GM23338 (cell line): ENCODE measurements around the gene LY86. TPM values are rescaled to one million over a fixed set of nuclear protein-coding genes. Genes with fewer than 3 reads are reported as not detected.

Source experiments
- ATAC-seq: fragments of 200-7000 bp; cut with Tn5 transposase; 3 replicates; pipeline ENCODE4 v1.9.1; 2020
- DNase-seq: peaks from one replicate; pipeline ENCODE4 v3.0.0-alpha.2; 2015; ENCODE audit warnings: low spot score
- H2AFZ ChIP-seq: fragments of 200-600 bp; sonication (generic); 2 replicates; pipeline ENCODE4 v1.8.0; 2016; ENCODE audit warnings: antibody characterized with exemption, mild to moderate bottlenecking, moderate library complexity
- H3F3A ChIP-seq: fragments of 200-600 bp; sonication (generic); replicated peaks from 2 replicates; pipeline ENCODE4 v1.8.0; 2017; ENCODE audit warnings: antibody characterized with exemption, mixed run types, low read depth
- H3K27ac ChIP-seq: fragments of 200-600 bp; sonication (generic); 2 replicates; pipeline ENCODE4 v1.6.1; 2016; ENCODE audit warnings: low read depth
- H3K27me3 ChIP-seq: fragments of 200-600 bp; sonication (generic); 2 replicates; pipeline ENCODE4 v1.8.0; 2016; ENCODE audit warnings: mild to moderate bottlenecking, mixed run types, moderate library complexity; ENCODE audit not compliant: insufficient read depth
- H3K36me3 ChIP-seq: fragments of 200-600 bp; sonication (generic); 2 replicates; pipeline ENCODE4 v1.8.0; 2016; ENCODE audit warnings: mild to moderate bottlenecking; ENCODE audit not compliant: insufficient read depth
- H3K4me1 ChIP-seq: fragments of 200-600 bp; sonication (generic); 2 replicates; pipeline ENCODE4 v1.8.0; 2016; ENCODE audit warnings: mild to moderate bottlenecking, moderate library complexity; ENCODE audit not compliant: insufficient read depth
- H3K4me2 ChIP-seq: fragments of 200-600 bp; sonication (generic); 2 replicates; pipeline ENCODE4 v1.7.1; 2017; ENCODE audit warnings: mixed run types
- H3K4me3 ChIP-seq: fragments of 200-600 bp; sonication (generic); 2 replicates; pipeline ENCODE4 v1.6.1; 2016; ENCODE audit warnings: mixed run types
- H3K79me2 ChIP-seq: fragments of 200-600 bp; sonication (generic); replicated peaks from 2 replicates; pipeline ENCODE4 v1.8.0; 2017; ENCODE audit warnings: mild to moderate bottlenecking; ENCODE audit not compliant: insufficient read depth
- H3K9me2 ChIP-seq: fragments of 200-600 bp; sonication (generic); 2 replicates; pipeline ENCODE4 v1.8.0; 2017; ENCODE audit not compliant: insufficient read depth
- H4K20me1 ChIP-seq: fragments of 200-600 bp; sonication (generic); replicated peaks from 2 replicates; pipeline ENCODE4 v1.8.0; 2017; ENCODE audit warnings: mild to moderate bottlenecking; ENCODE audit not compliant: insufficient read depth
- H3K27ac Mint-ChIP-seq: 2 replicates; pipeline ENCODE4 v1.8.0; 2020; ENCODE audit warnings: inconsistent platforms, mild to moderate bottlenecking, moderate library complexity, mixed read lengths
- H3K27me3 Mint-ChIP-seq: 3 replicates; pipeline ENCODE4 v1.8.0; 2022; ENCODE audit warnings: low read depth, mild to moderate bottlenecking, moderate library complexity, mixed read lengths, inconsistent platforms; ENCODE audit not compliant: insufficient read depth, poor library complexity
- H3K36me3 Mint-ChIP-seq: 3 replicates; pipeline ENCODE4 v1.8.0; 2021; ENCODE audit warnings: low read depth, mild to moderate bottlenecking, inconsistent platforms, moderate library complexity, mixed read lengths
- H3K4me1 Mint-ChIP-seq: 3 replicates; pipeline ENCODE4 v1.8.0; 2020; ENCODE audit warnings: mild to moderate bottlenecking, inconsistent platforms, mixed read lengths
- H3K4me3 Mint-ChIP-seq: 3 replicates; pipeline ENCODE4 v1.8.0; 2021; ENCODE audit warnings: moderate library complexity, mild to moderate bottlenecking, inconsistent platforms, mixed read lengths
- H3K9me3 Mint-ChIP-seq: 3 replicates; pipeline ENCODE4 v1.8.0; 2020; ENCODE audit warnings: moderate library complexity, mild to moderate bottlenecking, inconsistent platforms, mixed read lengths
- CREB1 ChIP-seq: fragments of 250-450 bp; sonication (Bioruptor Pico); IDR thresholded peaks from 2 replicates; pipeline ENCODE4 v1.5.0; 2020; ENCODE audit warnings: low read depth, mild to moderate bottlenecking, moderate library complexity
- CTCF ChIP-seq, 2 experiments: fragments of 200-600 bp in 1 of 2; sonication (generic) in 1 of 2; conservative IDR thresholded peaks; 2 replicates each; pipeline versions ENCODE4 v1.5.1 to v1.6.1; 2016 to 2017; ENCODE audit warnings: antibody characterized with exemption in 2 of 2, low read depth in 2 of 2, mild to moderate bottlenecking in 2 of 2, moderate library complexity in 1 of 2
- ETS1 ChIP-seq: IDR thresholded peaks from 2 replicates; pipeline ENCODE4 v1.6.1; 2016; ENCODE audit warnings: antibody characterized with exemption
- EZH2 ChIP-seq: fragments of 200-600 bp; sonication (generic); IDR thresholded peaks from one replicate; pipeline ENCODE4 v1.8.0; 2017; ENCODE audit warnings: antibody characterized with exemption, mild to moderate bottlenecking, low read depth; ENCODE audit not compliant: unreplicated experiment
- EZH2phosphoT487 ChIP-seq: fragments of 200-600 bp; sonication (generic); IDR thresholded peaks from one replicate; pipeline ENCODE4 v1.8.1; 2018; ENCODE audit warnings: antibody characterized with exemption; ENCODE audit not compliant: unreplicated experiment
- JUNB ChIP-seq: IDR thresholded peaks from one replicate; pipeline ENCODE4 v1.6.1; 2016; ENCODE audit warnings: antibody characterized with exemption; ENCODE audit not compliant: unreplicated experiment
- NANOG ChIP-seq: IDR thresholded peaks from 2 replicates; pipeline ENCODE4 v1.6.1; 2016; ENCODE audit warnings: antibody characterized with exemption, borderline replicate concordance
- POLR2AphosphoS5 ChIP-seq: IDR thresholded peaks from 2 replicates; pipeline ENCODE4 v1.6.1; 2016; ENCODE audit warnings: antibody characterized with exemption, low read depth
- REST ChIP-seq: IDR thresholded peaks from one replicate; pipeline ENCODE4 v1.6.1; 2018; ENCODE audit warnings: antibody characterized with exemption; ENCODE audit not compliant: unreplicated experiment
- STAT1 ChIP-seq: IDR thresholded peaks from one replicate; pipeline ENCODE4 v1.6.1; 2016; ENCODE audit warnings: antibody characterized with exemption; ENCODE audit not compliant: unreplicated experiment
- ZNF114 ChIP-seq: fragments of 250-450 bp; sonication (Bioruptor Pico); IDR thresholded peaks from 2 replicates; pipeline ENCODE4 v1.5.0; 2020; ENCODE audit warnings: mild to moderate bottlenecking, moderate library complexity
- ZNF331 ChIP-seq: fragments of 250-450 bp; sonication (Bioruptor Pico); IDR thresholded peaks from 2 replicates; pipeline ENCODE4 v1.5.0; 2020; ENCODE audit warnings: low read depth, mild to moderate bottlenecking, moderate library complexity
- polyA plus RNA-seq: library from polyadenylated mRNA; unstranded; fragments of >200 nt; fragmentation: Nextera tagmentation; extraction: Ambion mirVana; gene quantifications from 2 replicates; pipeline ENCODE4 v1.2.1, GENCODE V29; 2016
- total RNA-seq: library from RNA; depleted of rRNA; stranded (reverse); fragments of >200 nt; shearing (Covaris generic); gene quantifications from 2 replicates; pipeline ENCODE4 v1.2.3, GENCODE V29; 2014
- TF ChIP-seq, protein P1 (sequence below): fragments of 250-450 bp; sonication (Bioruptor Pico); IDR thresholded peaks from 2 replicates; pipeline ENCODE4 v1.5.0; 2020; ENCODE audit warnings: mild to moderate bottlenecking, moderate library complexity

Gene LY86
- total and polyA plus RNA-seq, 2 experiments from 2014 or later, result 0.29 TPM; not detected in 1

- H3K36me3 ChIP-seq, result no peaks in the 10 kb centered on the region
- Mint-ChIP-seq H3K9me3 (peaks cover 4% of the 10 kb centered on the region; the same call in 2 of the 3 replicates), H3K27me3 (peaks cover 4% of the 10 kb centered on the region), H3K4me3 (no peak overlapping the region), H3K36me3 (no peaks in the 10 kb centered on the region), H3K4me1 (peaks cover 4% of the 10 kb centered on the region), H3K27ac (no peak overlapping the region)
- no peak overlapping the region for H2AFZ ChIP-seq
- no peak for TF ChIP-seq EZH2
- no peak for TF ChIP-seq POLR2AphosphoS5
- TF ChIP-seq JUNB, result no peak
- TF ChIP-seq ZNF331, result no peak
- no peak for TF ChIP-seq STAT1
- no peak for TF ChIP-seq CTCF (conservative IDR thresholded peaks at IDR 0.05; ENCODE audit: low read depth in 2 of 2)
- no peak for TF ChIP-seq ZNF114 (CRISPR knock-in tag)
- TF ChIP-seq, protein P1, sequence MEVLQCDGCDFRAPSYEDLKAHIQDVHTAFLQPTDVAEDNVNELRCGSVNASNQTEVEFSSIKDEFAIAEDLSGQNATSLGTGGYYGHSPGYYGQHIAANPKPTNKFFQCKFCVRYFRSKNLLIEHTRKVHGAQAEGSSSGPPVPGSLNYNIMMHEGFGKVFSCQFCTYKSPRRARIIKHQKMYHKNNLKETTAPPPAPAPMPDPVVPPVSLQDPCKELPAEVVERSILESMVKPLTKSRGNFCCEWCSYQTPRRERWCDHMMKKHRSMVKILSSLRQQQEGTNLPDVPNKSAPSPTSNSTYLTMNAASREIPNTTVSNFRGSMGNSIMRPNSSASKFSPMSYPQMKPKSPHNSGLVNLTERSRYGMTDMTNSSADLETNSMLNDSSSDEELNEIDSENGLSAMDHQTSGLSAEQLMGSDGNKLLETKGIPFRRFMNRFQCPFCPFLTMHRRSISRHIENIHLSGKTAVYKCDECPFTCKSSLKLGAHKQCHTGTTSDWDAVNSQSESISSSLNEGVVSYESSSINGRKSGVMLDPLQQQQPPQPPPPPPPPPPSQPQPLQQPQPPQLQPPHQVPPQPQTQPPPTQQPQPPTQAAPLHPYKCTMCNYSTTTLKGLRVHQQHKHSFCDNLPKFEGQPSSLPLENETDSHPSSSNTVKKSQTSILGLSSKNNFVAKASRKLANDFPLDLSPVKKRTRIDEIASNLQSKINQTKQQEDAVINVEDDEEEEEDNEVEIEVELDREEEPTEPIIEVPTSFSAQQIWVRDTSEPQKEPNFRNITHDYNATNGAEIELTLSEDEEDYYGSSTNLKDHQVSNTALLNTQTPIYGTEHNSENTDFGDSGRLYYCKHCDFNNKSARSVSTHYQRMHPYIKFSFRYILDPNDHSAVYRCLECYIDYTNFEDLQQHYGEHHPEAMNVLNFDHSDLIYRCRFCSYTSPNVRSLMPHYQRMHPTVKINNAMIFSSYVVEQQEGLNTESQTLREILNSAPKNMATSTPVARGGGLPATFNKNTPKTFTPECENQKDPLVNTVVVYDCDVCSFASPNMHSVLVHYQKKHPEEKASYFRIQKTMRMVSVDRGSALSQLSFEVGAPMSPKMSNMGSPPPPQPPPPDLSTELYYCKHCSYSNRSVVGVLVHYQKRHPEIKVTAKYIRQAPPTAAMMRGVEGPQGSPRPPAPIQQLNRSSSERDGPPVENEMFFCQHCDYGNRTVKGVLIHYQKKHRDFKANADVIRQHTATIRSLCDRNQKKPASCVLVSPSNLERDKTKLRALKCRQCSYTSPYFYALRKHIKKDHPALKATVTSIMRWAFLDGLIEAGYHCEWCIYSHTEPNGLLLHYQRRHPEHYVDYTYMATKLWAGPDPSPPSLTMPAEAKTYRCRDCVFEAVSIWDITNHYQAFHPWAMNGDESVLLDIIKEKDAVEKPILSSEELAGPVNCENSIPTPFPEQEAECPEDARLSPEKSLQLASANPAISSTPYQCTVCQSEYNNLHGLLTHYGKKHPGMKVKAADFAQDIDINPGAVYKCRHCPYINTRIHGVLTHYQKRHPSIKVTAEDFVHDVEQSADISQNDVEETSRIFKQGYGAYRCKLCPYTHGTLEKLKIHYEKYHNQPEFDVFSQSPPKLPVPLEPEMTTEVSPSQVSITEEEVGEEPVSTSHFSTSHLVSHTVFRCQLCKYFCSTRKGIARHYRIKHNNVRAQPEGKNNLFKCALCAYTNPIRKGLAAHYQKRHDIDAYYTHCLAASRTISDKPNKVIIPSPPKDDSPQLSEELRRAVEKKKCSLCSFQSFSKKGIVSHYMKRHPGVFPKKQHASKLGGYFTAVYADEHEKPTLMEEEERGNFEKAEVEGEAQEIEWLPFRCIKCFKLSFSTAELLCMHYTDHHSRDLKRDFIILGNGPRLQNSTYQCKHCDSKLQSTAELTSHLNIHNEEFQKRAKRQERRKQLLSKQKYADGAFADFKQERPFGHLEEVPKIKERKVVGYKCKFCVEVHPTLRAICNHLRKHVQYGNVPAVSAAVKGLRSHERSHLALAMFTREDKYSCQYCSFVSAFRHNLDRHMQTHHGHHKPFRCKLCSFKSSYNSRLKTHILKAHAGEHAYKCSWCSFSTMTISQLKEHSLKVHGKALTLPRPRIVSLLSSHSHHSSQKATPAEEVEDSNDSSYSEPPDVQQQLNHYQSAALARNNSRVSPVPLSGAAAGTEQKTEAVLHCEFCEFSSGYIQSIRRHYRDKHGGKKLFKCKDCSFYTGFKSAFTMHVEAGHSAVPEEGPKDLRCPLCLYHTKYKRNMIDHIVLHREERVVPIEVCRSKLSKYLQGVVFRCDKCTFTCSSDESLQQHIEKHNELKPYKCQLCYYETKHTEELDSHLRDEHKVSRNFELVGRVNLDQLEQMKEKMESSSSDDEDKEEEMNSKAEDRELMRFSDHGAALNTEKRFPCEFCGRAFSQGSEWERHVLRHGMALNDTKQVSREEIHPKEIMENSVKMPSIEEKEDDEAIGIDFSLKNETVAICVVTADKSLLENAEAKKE (CRISPR knock-in tag), result no peak
- no peak for TF ChIP-seq EZH2phosphoT487
- TF ChIP-seq NANOG, result no peak
- TF ChIP-seq CREB1 (CRISPR knock-in tag), result no peak
- no peak for TF ChIP-seq ETS1
- no peak for TF ChIP-seq REST
- H4K20me1 ChIP-seq, result no peaks in the 10 kb centered on the region
- H3K4me1 ChIP-seq, result no peaks in the 10 kb centered on the region
- no peak for ATAC-seq
- H3K27ac ChIP-seq, result no peak overlapping the region
- DNase-seq, result no peak
- no peak overlapping the region for H3K4me2 ChIP-seq
- H3K79me2 ChIP-seq, result no peaks in the 10 kb centered on the region
- peaks cover 6% of the 10 kb centered on the region; the same call in 1 of the 2 replicates for H3K9me2 ChIP-seq
- no peaks in the 10 kb centered on the region for H3K27me3 ChIP-seq
- H3K4me3 ChIP-seq, result no peak overlapping the region
- no peaks in the 10 kb centered on the region for H3F3A ChIP-seq
These were observed 21.6 kb downstream of the LY86 start for GRCh38 chr6:6610031-6610591.
